Ovary (tissue), 9 donors: Measurements from ENCODE around the gene KRTAP5-2. TPM values are rescaled to one million over a fixed set of nuclear protein-coding genes. Genes with fewer than 3 reads are reported as not detected.
A peak's percentile ranks its signal among the peaks of the same experiment; 100 is the strongest.
"Not testable (repeated sequence)": the region's sequence is repeated elsewhere in the genome, so short reads cannot be mapped to it uniquely, and the experiment has no call there.

ENCODE experiments used
- DNase-seq, 5 donors: peaks; one replicate each; pipeline ENCODE4 v3.0.0-alpha.2; 2019 to 2020
- H3K27ac ChIP-seq, 2 donors: fragments of 200-600 bp; one replicate each; pipeline versions ENCODE4 v1.5.1 to v1.8.0; 2019 to 2022
- H3K27me3 ChIP-seq: fragments of 200-600 bp; one replicate; pipeline ENCODE4 v1.8.0; 2022
- H3K36me3 ChIP-seq: fragments of 200-600 bp; sonication (generic); one replicate; pipeline ENCODE4 v1.5.1; 2019
- H3K4me1 ChIP-seq: one replicate; pipeline ENCODE4 v1.8.1; 2013; ENCODE audit warnings: mild to moderate bottlenecking, moderate library complexity; ENCODE audit not compliant: insufficient read depth
- H3K4me3 ChIP-seq: fragments of 200-600 bp; sonication (generic); one replicate; pipeline ENCODE4 v1.5.1; 2017
- H3K9me3 ChIP-seq, 2 donors: fragments of 200-600 bp in 1 of 2; sonication (generic) in 1 of 2; one replicate each; pipeline versions ENCODE4 v1.5.1 to v1.8.1; 2013 to 2019; ENCODE audit warnings: mild to moderate bottlenecking in 1 of 2, moderate library complexity in 1 of 2
- EP300 ChIP-seq: sonication (generic); formaldehyde crosslinking; IDR thresholded peaks from one replicate; pipeline ENCODE4 v1.6.1; 2017; ENCODE audit warnings: antibody characterized with exemption
- POLR2A ChIP-seq: fragments of 450-650 bp; IDR thresholded peaks from one replicate; pipeline ENCODE4 v1.6.1; 2017; ENCODE audit warnings: antibody characterized with exemption, mild to moderate bottlenecking, moderate library complexity
- WGBS, 3 donors: extraction: QIAGEN DNeasy Blood & Tissue Kit in 1 of 3; methylation state at CpG; one replicate each; pipeline versions ENCODE4 v1.1.5 to v1.1.7; 2013 to 2017; 5-methylcytosine and 5-hydroxymethylcytosine counted together
- intact Hi-C, 4 donors: fragments of 100-400 bp; cut with DNase I; formaldehyde crosslinking; loops; one replicate each; pipeline versions ENCODE4 v1.11.0 to v1.15.1; 2022 to 2023
- polyA plus RNA-seq, 2 donors: library from polyadenylated mRNA; stranded (reverse); fragments of 200-250 nt in 1 of 2; fragments of 350-450 nt in 1 of 2; fragmentation: Illumina TruSeq in 1 of 2; extraction: RNeasy Lipid Tissue Mini Kit (QIAGEN cat#74804) in 1 of 2; gene quantifications; one replicate each; pipeline ENCODE4 v1.2.3, GENCODE V29; 2013 to 2014
- total RNA-seq, 7 donors: library from RNA; depleted of rRNA in 2 of 7; stranded (reverse); fragments of >200 nt in 2 of 7; fragmentation: NEBNext Ultra II Directional in 3 of 7; extraction: Animal tissue kit (Norgen Biotek cat#: 25700) in 3 of 7; gene quantifications; one replicate each; pipeline versions ENCODE4 v1.1.0 to v1.2.4, GENCODE V29; 2016 to 2023
- TF ChIP-seq, protein P1 (sequence below), 3 donors: fragments of 450-650 bp in 2 of 3; fragments of 200-600 bp in 1 of 3; IDR thresholded peaks; one replicate each; pipeline versions ENCODE4 v1.5.1 to v1.8.0; 2016 to 2022; ENCODE audit warnings: antibody characterized with exemption in 3 of 3, mild to moderate bottlenecking in 1 of 3
- donor health status: DM: no; HTN: no; CAD: no; lungs with moderate emphysema.
- donor health status: DM: no; HTN: no; CAD: no.
- donor health status: Bipolar disorder and iron deficiency.
- donor health status: DM: yes; HTN: yes; CAD: no.
- donor health status: DM: no; HTN: no; CAD: no.
- donor health status: DM: yes; HTN: yes; CAD: no.

Gene KRTAP5-2
- total and polyA plus RNA-seq, 9 donors: not detected

DNA sequence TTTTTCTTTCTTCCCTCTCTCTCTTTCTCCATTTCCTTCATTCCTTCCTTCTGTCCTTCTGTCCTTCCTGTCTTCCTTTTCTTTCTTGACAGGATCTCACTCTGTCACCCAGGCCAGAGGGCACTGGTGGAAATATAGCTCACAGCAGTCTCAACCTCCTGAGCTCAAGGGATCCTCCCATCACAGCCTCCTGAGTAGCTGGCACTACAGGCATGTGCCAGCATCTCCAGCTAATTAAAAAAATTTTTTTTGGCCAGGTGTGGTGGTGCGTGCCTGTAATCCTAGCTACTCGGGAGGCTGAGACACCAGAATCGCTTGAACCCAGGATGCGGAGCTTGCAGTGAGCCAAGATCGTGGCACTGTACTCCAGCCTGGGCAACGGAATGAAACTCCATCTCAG, 21.3 kb downstream of the KRTAP5-2 start:
- intact Hi-C loops: loop anchor here in 1 of 4 donors (10.0 kb wide), 1 partner anchor 372 kb away; no protein-coding TSS in a partner anchor
- Histone ChIP-seq H3K27me3 (no peaks in the 10 kb centered on the region), H3K4me3 (no peak overlapping the region), H3K9me3 (peaks cover 0 to 4% of the 10 kb centered on the region in 2 donors), H3K27ac (no peak overlapping the region), H3K4me1 (no peaks in the 10 kb centered on the region), H3K36me3 (no peaks in the 10 kb centered on the region)
- TF ChIP-seq, protein P1, sequence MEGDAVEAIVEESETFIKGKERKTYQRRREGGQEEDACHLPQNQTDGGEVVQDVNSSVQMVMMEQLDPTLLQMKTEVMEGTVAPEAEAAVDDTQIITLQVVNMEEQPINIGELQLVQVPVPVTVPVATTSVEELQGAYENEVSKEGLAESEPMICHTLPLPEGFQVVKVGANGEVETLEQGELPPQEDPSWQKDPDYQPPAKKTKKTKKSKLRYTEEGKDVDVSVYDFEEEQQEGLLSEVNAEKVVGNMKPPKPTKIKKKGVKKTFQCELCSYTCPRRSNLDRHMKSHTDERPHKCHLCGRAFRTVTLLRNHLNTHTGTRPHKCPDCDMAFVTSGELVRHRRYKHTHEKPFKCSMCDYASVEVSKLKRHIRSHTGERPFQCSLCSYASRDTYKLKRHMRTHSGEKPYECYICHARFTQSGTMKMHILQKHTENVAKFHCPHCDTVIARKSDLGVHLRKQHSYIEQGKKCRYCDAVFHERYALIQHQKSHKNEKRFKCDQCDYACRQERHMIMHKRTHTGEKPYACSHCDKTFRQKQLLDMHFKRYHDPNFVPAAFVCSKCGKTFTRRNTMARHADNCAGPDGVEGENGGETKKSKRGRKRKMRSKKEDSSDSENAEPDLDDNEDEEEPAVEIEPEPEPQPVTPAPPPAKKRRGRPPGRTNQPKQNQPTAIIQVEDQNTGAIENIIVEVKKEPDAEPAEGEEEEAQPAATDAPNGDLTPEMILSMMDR (IDR thresholded peaks at IDR 0.05): no peak
- TF ChIP-seq POLR2A (no peak), EP300 (no peak)
- 78 to 86% (median 80%) methylated on average over 6 of the region's 6 CpGs for WGBS, 3 donors
- no peak for DNase-seq

DNA sequence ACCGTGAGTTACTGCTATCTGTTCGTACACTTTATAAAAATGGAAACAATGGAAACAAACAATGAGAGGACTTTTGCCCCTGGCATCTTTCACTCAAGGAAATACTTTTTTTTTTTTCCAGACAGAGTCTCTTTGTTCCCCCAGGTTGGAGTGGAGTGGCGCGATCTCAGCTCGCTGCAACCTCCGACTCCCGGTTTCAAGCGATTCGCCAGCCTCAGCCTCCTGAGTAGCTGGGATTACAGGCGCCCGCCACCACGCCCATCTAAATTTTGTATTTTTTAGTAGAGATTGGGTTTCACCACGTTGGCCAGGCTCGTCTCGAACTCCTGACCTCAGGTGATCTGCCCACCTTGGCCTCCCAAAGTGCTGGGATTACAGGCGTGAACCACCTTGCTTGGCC, 22.3 kb downstream of the KRTAP5-2 start:
- not testable (repeated sequence) for H3K27me3 ChIP-seq, H3K27ac ChIP-seq, H3K9me3 ChIP-seq, H3K4me1 ChIP-seq, H3K4me3 ChIP-seq, H3K36me3 ChIP-seq, DNase-seq
- 80 to 88% (median 81%) methylated on average over 16 of the region's 16 CpGs for WGBS, 3 donors
- intact Hi-C loops: loop anchor here in 2 of 4 donors (2.0 to 10.0 kb wide), 2 partner anchors 371 to 373 kb away; no protein-coding TSS in a partner anchor

DNA sequence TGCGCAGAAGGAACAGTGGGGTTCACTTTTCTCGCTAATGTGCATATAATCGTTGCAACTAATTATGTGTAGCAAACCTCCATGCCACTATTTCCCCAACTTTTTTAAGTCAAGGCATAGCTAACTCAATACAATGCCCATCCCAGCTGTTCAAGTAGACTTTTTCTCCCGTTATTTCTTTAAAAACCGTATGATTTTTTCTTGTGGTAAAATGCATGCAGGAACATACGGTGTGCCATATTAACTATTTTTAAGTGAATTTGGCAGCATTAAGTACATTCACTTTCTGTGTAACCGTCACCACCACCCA, 23.2 kb downstream of the KRTAP5-2 start:
- TF ChIP-seq POLR2A: no peak
- TF ChIP-seq, protein P1 (IDR thresholded peaks at IDR 0.05): no peak
- DNase-seq: no peak
- Histone ChIP-seq H3K27ac (no peak overlapping the region), H3K27me3 (no peaks in the 10 kb centered on the region), H3K4me3 (no peak overlapping the region), H3K36me3 (no peaks in the 10 kb centered on the region), H3K9me3 (peaks cover 0 to 4% of the 10 kb centered on the region in 2 donors), H3K4me1 (no peaks in the 10 kb centered on the region)
- 2 to 11% (median 9%) methylated on average over 7 of the region's 7 CpGs for WGBS, 3 donors
- intact Hi-C loops: loop anchor here (1.0 to 10.0 kb wide), 4 partner anchors 115 to 373 kb away; no protein-coding TSS in a partner anchor

DNA sequence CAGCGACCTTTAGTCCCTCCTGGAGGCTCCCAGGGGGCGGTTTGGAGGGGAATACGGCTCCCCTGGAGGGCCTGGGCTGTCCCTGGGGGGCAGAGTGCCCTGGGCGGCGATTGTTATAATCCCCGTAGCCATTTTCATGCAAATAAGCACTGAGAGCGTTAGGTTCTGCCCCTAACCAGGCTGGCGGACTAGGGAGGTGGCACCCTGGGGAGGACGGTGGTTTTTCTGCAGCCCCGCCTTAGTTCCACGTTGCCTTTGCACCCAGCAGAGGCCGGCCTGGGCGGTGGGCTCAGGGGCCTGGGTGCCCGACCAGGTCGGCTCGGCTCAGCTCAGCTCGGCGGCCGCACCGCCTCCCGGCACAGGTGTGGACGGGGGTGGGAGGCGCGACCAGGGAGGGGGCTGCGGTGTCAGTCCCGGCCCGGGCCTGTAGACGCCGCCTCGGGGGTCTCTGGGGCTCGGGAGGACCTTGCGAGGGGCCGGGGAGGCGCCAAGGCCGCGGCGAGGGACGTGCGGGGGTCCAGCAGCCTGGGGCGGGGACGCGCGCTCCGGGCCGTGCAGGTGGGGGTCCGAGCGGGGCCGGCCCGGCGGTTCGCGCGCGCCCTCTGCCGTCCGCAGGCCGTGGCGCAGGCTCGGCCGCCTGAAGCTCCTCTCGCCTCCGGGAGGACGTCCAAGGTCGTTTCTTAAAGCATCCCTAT, 23.7 kb downstream of the KRTAP5-2 start:
- intact Hi-C loops: loop anchor here (1.0 to 10.0 kb wide), 4 partner anchors 114 to 372 kb away; no protein-coding TSS in a partner anchor
- no peak overlapping the region for H3K27ac ChIP-seq
- H3K36me3 ChIP-seq: no peaks in the 10 kb centered on the region
- peaks cover 0 to 4% of the 10 kb centered on the region in 2 donors for H3K9me3 ChIP-seq
- DNase-seq: peak; percentile 41 to 75 (median 63)
- no peaks in the 10 kb centered on the region for H3K4me1 ChIP-seq
- WGBS, 3 donors: 1% methylated on average over 29 to 64 of the region's 64 CpGs
- H3K4me3 ChIP-seq: peak overlapping the region; percentile 43
- TF ChIP-seq POLR2A (no peak), EP300 (no peak)
- TF ChIP-seq, protein P1 (IDR thresholded peaks at IDR 0.05): peak in 2 of 3 donors; percentile 84 to 86
- H3K27me3 ChIP-seq: no peaks in the 10 kb centered on the region

DNA sequence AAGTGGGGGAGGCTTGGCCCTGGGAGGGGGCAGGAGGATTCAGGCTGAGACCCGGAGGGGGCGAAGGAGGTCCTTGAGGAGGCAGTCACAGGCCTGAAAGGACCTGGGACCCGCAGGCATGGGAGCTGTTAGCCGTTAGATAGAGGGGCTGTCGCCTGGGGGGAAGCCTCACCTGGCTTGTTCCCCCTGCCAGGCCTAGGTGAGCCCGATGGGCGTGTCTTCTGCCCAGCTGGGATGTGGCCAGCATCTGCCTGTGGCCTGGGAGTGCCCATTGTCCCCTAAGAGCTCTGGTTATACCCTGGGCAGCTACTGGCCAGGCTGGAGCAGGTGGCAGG, 24.2 kb downstream of the KRTAP5-2 start:
- peak overlapping the region; percentile 43 for H3K4me3 ChIP-seq

More for the DNA sequence above, 24.2 kb downstream of the KRTAP5-2 start:
- Histone ChIP-seq H3K36me3 (no peaks in the 10 kb centered on the region), H3K4me1 (no peaks in the 10 kb centered on the region), H3K27me3 (no peaks in the 10 kb centered on the region), H3K27ac (no peak overlapping the region), H3K9me3 (peaks cover 0 to 4% of the 10 kb centered on the region in 2 donors)
- 6 to 19% (median 9%) methylated on average over 7 of the region's 7 CpGs for WGBS, 3 donors
- intact Hi-C loops: loop anchor here (1.0 to 10.0 kb wide), 5 partner anchors 15 to 372 kb away; no protein-coding TSS in a partner anchor
- no peak for DNase-seq
- TF ChIP-seq, protein P1 (IDR thresholded peaks at IDR 0.05): no peak
- TF ChIP-seq EP300 (no peak), POLR2A (no peak)
